Activated CD8-positive, alpha-beta T cell treated with anti-CD3 and anti-CD28 coated beads for 36 hours (primary cell): ENCODE measurements around the gene AP2M1. TPM values are rescaled to one million over a fixed set of nuclear protein-coding genes. Genes with fewer than 3 reads are reported as not detected.
A peak's percentile ranks its signal among the peaks of the same experiment; 100 is the strongest.

Experiments used
- ATAC-seq: fragments of 200-7000 bp; cut with Tn5 transposase; one replicate; pipeline ENCODE4 v1.10.0; 2021; ENCODE audit warnings: mild to moderate bottlenecking, moderate library complexity
- CTCF ChIA-PET: fragments of 350-600 bp; sonication (Branson Sonifier 250); formaldehyde crosslinking; loops from one replicate; lab custom pipeline; 2021; ENCODE audit warnings: antibody characterized with exemption; lab: Charles Lee
- POLR2A ChIA-PET: fragments of 350-600 bp; sonication (Branson Sonifier 250); formaldehyde crosslinking; loops from one replicate; lab custom pipeline; 2021; ENCODE audit warnings: antibody characterized with exemption; lab: Charles Lee
- DNase-seq: peaks from one replicate; pipeline ENCODE4 v3.0.0-alpha.2; 2020
- H3K27ac Mint-ChIP-seq: one replicate; pipeline ENCODE4 v1.8.0; 2021; ENCODE audit warnings: mild to moderate bottlenecking, mixed read lengths
- H3K27me3 Mint-ChIP-seq: one replicate; pipeline ENCODE4 v1.8.0; 2021; ENCODE audit warnings: mixed read lengths
- H3K36me3 Mint-ChIP-seq: one replicate; pipeline ENCODE4 v1.8.0; 2021; ENCODE audit warnings: low read depth, mixed read lengths
- H3K4me1 Mint-ChIP-seq: one replicate; pipeline ENCODE4 v1.8.0; 2021; ENCODE audit warnings: low read depth, mixed read lengths
- H3K4me3 Mint-ChIP-seq: one replicate; pipeline ENCODE4 v1.8.0; 2021; ENCODE audit warnings: mild to moderate bottlenecking, moderate library complexity, mixed read lengths
- H3K9me3 Mint-ChIP-seq: one replicate; pipeline ENCODE4 v1.8.0; 2021; ENCODE audit warnings: mixed read lengths
- intact Hi-C: fragments of 100-400 bp; cut with micrococcal nuclease; formaldehyde crosslinking; loops from one replicate; pipeline ENCODE4 v1.10.0; 2022
- total RNA-seq, 2 experiments: library from RNA; stranded (reverse); gene quantifications; one replicate each; pipeline ENCODE4 v1.2.3, GENCODE V29; 2021
- TF ChIP-seq, protein P1 (sequence below): fragments of 200-600 bp; IDR thresholded peaks from one replicate; pipeline ENCODE4 v1.8.0; 2022; ENCODE audit warnings: antibody characterized with exemption, mild to moderate bottlenecking

The AP2M1 gene
- total RNA-seq, 2 experiments from 2014 or later, result 211 to 223 TPM

DNA sequence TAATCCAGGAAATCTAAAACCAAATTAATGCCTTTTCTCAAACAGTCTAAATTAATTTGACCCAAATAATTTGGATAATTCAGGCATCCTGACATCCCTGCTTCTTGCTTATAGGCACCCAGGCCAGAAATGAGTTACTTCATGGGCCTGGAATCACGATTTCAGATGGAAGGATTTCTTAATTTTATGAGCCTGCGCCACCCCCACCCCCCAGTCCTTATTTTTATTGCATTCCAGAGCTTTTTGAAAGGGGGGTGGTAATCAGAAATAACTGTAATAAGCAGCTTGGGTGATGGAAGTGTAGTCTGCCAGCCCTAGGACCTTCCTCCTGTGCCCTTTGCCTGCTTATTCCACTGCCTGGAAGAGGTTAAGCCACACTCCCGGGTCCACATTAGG lies 1.3 kb downstream of the AP2M1 start:
- POLR2A ChIA-PET, result interaction anchor here (0.6 to 1.2 kb wide), 3 partner anchors 8 to 30 kb away, joined by 4 to 8 read pairs (median 7); partner anchors contain the start of gene ABCF3
- Mint-ChIP-seq H3K36me3 (peaks cover 28% of the 10 kb centered on the region), H3K4me3 (peak overlapping the region; percentile 85)

DNA sequence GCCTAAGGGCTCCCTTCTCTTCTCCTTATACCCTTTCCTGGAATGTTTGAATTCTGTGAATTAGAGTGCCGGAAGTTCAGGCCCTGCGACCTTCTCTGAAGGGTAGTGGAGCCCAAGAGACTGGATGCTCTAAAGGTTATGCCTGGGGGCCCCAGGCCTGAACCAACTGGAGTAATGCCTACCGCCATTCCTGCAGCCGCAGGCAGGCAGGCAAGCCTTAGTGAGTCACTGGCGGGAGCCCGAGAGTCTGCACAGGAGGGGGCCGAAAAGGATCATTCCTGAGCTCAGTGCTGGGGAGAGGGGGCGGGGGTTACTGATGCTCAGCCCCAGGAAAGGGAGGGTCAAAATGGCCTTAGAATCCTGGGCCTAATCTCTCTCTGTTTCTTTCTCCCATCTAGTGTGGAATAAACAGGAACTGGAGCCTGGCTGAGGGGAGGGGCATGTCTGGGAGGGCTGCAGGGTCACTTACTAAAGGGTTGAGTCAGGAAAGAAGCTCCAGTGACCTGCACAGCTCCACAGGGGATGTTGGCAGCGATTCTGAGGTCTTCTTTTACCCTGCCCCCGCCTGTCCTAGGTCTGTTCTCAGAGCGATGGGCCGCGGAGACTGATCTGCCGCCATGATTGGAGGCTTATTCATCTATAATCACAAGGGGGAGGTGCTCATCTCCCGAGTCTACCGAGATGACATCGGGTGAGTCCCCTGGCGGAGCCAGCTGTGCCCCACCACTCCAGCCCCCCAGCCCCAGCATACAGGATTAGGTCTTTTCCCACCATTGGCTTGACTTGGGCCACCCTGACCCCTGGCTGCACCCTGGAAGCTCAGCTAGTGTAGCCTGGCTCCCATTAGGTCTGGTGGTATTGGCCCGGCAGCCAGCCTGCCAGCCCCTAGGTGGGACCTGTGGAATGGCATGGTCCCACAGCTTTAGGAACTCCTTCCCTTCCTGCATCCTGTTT lies 2.0 kb downstream of the AP2M1 start:
- DNase-seq, result no peak
- no peaks in the 10 kb centered on the region for H3K9me3 Mint-ChIP-seq
- H3K4me3 Mint-ChIP-seq, result peak overlapping the region; percentile 85
- intact Hi-C loops, result no loop called here
- H3K36me3 Mint-ChIP-seq, result peaks cover 34% of the 10 kb centered on the region
- no peaks in the 10 kb centered on the region for H3K27me3 Mint-ChIP-seq
- peaks cover 29% of the 10 kb centered on the region for H3K4me1 Mint-ChIP-seq
- ATAC-seq, result no peak
- TF ChIP-seq, protein P1, sequence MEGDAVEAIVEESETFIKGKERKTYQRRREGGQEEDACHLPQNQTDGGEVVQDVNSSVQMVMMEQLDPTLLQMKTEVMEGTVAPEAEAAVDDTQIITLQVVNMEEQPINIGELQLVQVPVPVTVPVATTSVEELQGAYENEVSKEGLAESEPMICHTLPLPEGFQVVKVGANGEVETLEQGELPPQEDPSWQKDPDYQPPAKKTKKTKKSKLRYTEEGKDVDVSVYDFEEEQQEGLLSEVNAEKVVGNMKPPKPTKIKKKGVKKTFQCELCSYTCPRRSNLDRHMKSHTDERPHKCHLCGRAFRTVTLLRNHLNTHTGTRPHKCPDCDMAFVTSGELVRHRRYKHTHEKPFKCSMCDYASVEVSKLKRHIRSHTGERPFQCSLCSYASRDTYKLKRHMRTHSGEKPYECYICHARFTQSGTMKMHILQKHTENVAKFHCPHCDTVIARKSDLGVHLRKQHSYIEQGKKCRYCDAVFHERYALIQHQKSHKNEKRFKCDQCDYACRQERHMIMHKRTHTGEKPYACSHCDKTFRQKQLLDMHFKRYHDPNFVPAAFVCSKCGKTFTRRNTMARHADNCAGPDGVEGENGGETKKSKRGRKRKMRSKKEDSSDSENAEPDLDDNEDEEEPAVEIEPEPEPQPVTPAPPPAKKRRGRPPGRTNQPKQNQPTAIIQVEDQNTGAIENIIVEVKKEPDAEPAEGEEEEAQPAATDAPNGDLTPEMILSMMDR, result no peak
- ChIA-PET CTCF (interaction anchor here (0.9 to 1.3 kb wide), 3 partner anchors 27 to 73 kb away, joined by 3 to 5 read pairs (median 4); partner anchors contain the start of gene EEF1AKMT4), POLR2A (interaction anchor here (0.6 to 1.2 kb wide), 2 partner anchors 9 to 30 kb away, joined by 4 to 7 read pairs; partner anchors contain the start of gene ABCF3)
- peak overlapping the region; percentile 34 for H3K27ac Mint-ChIP-seq

More for the DNA sequence above, 1.3 kb downstream of the AP2M1 start:
- TF ChIP-seq, protein P1, result no peak
- peaks cover 29% of the 10 kb centered on the region for H3K4me1 Mint-ChIP-seq
- DNase-seq, result no peak
- no peaks in the 10 kb centered on the region for H3K9me3 Mint-ChIP-seq
- no peaks in the 10 kb centered on the region for H3K27me3 Mint-ChIP-seq
- H3K27ac Mint-ChIP-seq, result peak overlapping the region; percentile 34
- intact Hi-C loops, result loop anchor here (2.0 kb wide), 1 partner anchor 123 kb away; the partner anchor contains the start of gene PSMD2
- ATAC-seq, result no peak
- CTCF ChIA-PET, result interaction anchor here (1.5 kb wide), 1 partner anchor 8 kb away, joined by 4 read pairs; no protein-coding TSS in a partner anchor

DNA sequence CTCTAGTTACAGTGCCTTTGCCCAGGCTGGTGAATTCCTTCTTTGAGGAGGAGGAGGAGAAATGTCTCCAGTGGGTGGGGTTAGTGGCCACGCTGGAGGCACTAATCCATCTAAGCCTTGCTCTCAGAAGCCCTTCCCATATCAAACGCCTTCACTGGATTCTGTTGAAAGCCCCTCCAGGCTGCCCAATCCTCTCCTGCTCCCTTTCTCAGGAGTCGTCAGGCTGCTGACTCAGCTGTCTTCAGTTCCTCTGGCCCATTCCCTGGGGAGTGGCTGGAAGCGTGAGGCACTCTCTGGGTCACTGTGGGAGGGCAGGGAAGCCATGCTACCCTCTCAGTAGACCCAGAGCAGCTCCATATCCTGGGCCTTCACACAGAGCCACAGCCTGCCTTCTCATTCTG lies 2.7 kb downstream of the AP2M1 start:
- Mint-ChIP-seq H3K36me3 (peaks cover 39% of the 10 kb centered on the region), H3K27ac (no peak overlapping the region), H3K4me3 (no peak overlapping the region), H3K4me1 (peaks cover 29% of the 10 kb centered on the region), H3K27me3 (no peaks in the 10 kb centered on the region), H3K9me3 (no peaks in the 10 kb centered on the region)
- POLR2A ChIA-PET, result no interaction called here
- TF ChIP-seq, protein P1, result no peak
- intact Hi-C loops, result no loop called here
- CTCF ChIA-PET, result interaction anchor here (0.9 to 1.3 kb wide), 3 partner anchors 26 to 72 kb away, joined by 3 to 5 read pairs (median 4); partner anchors contain the start of gene EEF1AKMT4
- DNase-seq (no peak), ATAC-seq (no peak)

DNA sequence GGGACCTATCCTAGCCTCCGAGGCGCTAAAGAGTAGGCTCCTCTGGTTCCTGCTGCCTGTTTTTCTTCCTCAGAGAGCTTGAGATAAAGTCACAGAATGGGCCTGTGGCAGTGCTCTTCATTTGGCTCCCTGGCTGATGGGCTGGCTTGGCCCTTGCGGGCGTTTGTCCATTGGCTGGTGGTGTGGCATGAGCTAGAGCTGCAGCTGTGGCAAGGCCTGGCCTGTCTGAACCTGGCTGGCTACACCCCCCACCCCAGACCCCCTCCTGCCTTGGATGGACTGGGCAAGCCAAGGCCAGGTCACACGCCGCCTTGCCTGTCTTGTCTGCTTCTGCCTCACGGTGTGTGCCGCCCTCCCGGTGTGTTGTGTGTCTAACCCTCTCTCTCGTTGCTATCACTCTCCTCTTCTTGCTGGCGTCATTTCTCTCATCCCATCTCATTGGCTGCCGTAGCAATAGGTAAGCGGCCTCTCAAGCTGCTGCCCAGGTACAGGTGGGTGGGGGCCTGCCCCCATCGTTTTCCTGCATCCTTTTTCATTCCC lies 3.2 kb downstream of the AP2M1 start:
- H3K4me3 Mint-ChIP-seq, result no peak overlapping the region
- intact Hi-C loops, result no loop called here
- ATAC-seq, result no peak
- no peaks in the 10 kb centered on the region for H3K27me3 Mint-ChIP-seq
- H3K9me3 Mint-ChIP-seq, result no peaks in the 10 kb centered on the region
- H3K36me3 Mint-ChIP-seq, result peaks cover 42% of the 10 kb centered on the region
- ChIA-PET CTCF (interaction anchor here (1.3 to 1.4 kb wide), 2 partner anchors 50 to 72 kb away, joined by 4 to 6 read pairs; partner anchors contain the start of gene EEF1AKMT4), POLR2A (no interaction called here)
- peaks cover 29% of the 10 kb centered on the region for H3K4me1 Mint-ChIP-seq
- H3K27ac Mint-ChIP-seq, result no peak overlapping the region
- TF ChIP-seq, protein P1, result no peak
- no peak for DNase-seq
